ENCODE measurements around the gene ZYX. TPM values are rescaled to one million over a fixed set of nuclear protein-coding genes. Genes with fewer than 3 reads are reported as not detected.

The ZYX gene
- total RNA-seq, 1 donor from 2014 or later, result 320 TPM

DNA sequence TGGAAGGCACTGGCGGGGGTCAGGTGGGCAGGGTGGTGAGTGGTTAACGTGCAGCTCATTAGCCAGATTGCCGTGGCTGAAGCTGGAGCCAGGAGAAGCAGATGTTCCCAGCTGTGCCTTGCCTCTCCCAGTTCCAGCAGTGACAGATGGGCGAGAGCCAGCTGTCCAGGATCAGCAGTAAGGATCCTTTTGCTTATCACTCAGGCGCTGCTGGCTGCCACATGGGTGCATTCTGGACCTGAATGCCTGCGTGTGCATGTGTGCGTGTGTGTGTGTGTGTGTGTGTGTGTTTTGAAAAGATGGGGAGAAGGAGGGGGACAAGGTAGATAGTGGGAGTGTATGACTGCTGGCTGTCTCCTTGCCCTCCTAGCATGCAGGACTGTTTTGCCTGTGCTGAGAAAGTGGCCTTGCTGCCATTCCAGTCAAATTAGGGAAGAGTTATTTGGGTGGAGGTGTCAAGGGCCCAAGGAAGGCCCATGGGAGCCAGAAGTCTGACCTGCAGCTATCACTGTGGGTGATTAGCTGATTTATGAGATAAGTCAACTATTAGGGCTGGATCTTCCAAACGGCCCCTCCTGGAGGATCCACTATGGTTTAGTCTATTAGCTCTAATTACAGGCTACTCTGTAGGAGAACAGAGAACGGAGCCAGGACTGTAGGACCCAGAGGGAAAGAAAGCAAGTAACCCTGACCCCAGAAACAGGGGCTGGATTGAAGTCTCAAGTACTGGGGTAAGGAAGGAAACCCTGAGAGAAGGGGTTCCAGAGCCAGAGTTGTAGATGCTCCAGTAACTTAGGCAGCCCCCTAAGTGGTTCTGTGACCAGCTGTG lies 24.2 kb downstream of the ZYX start:
- intact Hi-C loops (cut with DNase I), result loop anchor here (2.0 kb wide), 1 partner anchor 13 kb away; no protein-coding TSS in a partner anchor
- Histone ChIP-seq H3K36me3 (no peaks in the 10 kb centered on the region), H3K27ac (no peak overlapping the region), H3K4me1 (peaks cover 0 to 15% of the 10 kb centered on the region in 2 donors), H3K27me3 (no peaks in the 10 kb centered on the region), H3K9me3 (no peaks in the 10 kb centered on the region), H3K4me3 (no peak overlapping the region)
- TF ChIP-seq, protein P1, sequence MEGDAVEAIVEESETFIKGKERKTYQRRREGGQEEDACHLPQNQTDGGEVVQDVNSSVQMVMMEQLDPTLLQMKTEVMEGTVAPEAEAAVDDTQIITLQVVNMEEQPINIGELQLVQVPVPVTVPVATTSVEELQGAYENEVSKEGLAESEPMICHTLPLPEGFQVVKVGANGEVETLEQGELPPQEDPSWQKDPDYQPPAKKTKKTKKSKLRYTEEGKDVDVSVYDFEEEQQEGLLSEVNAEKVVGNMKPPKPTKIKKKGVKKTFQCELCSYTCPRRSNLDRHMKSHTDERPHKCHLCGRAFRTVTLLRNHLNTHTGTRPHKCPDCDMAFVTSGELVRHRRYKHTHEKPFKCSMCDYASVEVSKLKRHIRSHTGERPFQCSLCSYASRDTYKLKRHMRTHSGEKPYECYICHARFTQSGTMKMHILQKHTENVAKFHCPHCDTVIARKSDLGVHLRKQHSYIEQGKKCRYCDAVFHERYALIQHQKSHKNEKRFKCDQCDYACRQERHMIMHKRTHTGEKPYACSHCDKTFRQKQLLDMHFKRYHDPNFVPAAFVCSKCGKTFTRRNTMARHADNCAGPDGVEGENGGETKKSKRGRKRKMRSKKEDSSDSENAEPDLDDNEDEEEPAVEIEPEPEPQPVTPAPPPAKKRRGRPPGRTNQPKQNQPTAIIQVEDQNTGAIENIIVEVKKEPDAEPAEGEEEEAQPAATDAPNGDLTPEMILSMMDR (IDR thresholded peaks at IDR 0.05), result no peak
- DNase-seq (ENCODE audit: low spot score in 2 of 2), result peak in 1 of 2 donors; percentile 44

DNA sequence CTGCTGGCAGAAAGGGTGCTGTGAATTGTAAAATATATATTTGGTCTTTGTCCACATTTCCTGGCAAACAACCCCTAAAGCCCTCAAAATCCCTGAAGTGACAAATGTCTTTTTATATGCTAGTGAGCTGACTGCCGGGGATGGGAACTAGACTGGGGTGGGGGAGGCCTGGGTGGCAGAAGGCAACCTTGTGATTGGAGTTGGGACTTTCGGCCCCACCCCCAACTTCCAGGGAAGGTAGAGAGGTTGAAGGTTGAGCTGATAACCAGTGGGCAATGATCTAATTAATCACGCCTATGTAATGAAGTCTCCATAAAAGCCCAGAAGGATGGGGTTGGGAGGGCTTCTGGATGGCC lies 24.8 kb downstream of the ZYX start:
- TF ChIP-seq, protein P1 (IDR thresholded peaks at IDR 0.05), result no peak
- no peak overlapping the region for H3K27ac ChIP-seq
- H3K4me3 ChIP-seq, result no peak overlapping the region
- no peaks in the 10 kb centered on the region for H3K36me3 ChIP-seq
- peak in 1 of 2 donors; percentile 35 for DNase-seq (ENCODE audit: low spot score in 2 of 2)
- H3K4me1 ChIP-seq, result peaks cover under 1 to 18% of the 10 kb centered on the region in 2 donors
- intact Hi-C loops (cut with DNase I), result loop anchor here (2.0 kb wide), 1 partner anchor 13 kb away; no protein-coding TSS in a partner anchor
- H3K27me3 ChIP-seq, result no peaks in the 10 kb centered on the region
- H3K9me3 ChIP-seq, result no peaks in the 10 kb centered on the region

DNA sequence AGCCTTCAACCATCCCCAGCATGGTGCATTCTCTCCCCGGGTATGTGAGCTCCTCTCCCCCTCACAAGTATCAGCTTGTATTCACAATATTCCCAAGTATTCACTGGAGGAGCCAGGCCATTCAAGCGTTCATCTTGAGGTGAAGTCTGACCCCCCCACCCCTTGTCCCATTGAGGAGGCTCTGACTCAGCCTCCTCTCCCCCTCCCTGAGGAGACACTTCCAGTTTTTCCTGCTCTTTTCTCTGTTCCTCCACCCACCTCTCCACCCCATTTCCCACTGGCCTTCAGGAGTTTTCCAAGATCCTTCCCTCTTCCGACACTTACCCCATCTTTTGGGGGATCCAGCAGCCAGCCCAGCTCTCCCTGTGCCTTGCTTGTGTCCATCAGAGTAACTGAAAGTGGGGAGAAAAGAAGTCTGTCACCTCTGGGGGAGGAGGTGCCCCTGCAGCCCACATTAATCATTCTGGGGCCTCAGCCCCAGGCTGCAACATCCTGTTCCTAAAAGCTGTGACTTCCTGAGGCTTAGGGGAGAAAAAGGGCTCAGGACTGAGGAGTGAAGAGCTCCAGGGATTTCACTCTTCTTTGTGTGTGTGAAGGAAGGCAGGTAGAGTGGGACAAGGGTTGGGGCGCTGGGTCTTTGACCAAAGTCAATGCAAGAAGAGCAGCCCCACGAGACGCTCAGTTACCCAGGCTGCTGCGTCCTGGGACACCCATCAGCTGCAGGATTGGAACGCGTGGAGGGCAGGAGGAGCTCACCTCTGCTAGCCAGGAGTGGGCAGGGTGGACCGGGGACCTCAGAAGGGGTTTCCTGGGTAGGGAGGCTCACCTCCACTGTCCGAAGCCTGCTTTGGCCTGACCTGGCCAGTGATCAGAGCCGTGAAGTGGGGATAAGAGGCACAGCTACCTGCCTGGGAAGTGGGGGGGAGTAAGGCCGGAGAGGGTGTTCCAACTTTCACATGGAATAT lies 26.4 kb downstream of the ZYX start:
- H3K4me1 ChIP-seq, result peaks cover 8 to 23% of the 10 kb centered on the region in 2 donors
- peak overlapping the region in 1 of 2 donors; percentile 35 for H3K4me3 ChIP-seq
- H3K9me3 ChIP-seq, result no peaks in the 10 kb centered on the region
- no peaks in the 10 kb centered on the region for H3K27me3 ChIP-seq
- TF ChIP-seq, protein P1 (IDR thresholded peaks at IDR 0.05), result no peak
- intact Hi-C loops (cut with DNase I), result loop anchor here (2.0 kb wide), 1 partner anchor 15 kb away; no protein-coding TSS in a partner anchor
- peak in 1 of 2 donors; percentile 50 for DNase-seq (ENCODE audit: low spot score in 2 of 2)
- no peaks in the 10 kb centered on the region for H3K36me3 ChIP-seq
- peak overlapping the region; percentile 32 to 49 for H3K27ac ChIP-seq

DNA sequence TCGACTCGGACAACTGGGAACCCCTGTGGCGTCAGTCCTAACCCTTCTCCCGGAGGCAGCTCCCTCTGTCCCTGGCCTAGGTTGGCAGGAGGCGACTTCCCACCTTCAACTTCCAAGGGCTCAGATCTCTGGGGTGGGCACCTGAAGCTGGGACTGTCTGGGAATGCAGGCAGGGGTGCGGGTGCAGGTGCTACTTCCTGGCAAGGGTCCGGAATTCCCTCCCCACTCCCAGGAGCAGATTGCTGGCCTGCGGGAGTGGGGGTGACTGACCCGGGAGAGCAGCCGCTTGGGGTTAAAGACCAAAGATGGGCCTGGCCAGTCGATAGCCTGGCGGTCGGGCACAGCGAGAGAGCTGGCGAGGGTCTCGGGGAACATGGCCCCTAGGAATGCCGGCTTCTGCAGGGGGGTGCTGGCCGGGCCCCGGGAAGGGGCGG lies 27.1 kb downstream of the ZYX start:
- Histone ChIP-seq H3K27me3 (no peaks in the 10 kb centered on the region), H3K9me3 (no peaks in the 10 kb centered on the region), H3K4me3 (peak overlapping the region in 1 of 2 donors; percentile 35), H3K27ac (peak overlapping the region in 1 of 2 donors; percentile 32), H3K4me1 (peaks cover 8 to 24% of the 10 kb centered on the region in 2 donors), H3K36me3 (no peaks in the 10 kb centered on the region)
- TF ChIP-seq, protein P1 (IDR thresholded peaks at IDR 0.05), result no peak
- DNase-seq (ENCODE audit: low spot score in 2 of 2), result peak in 1 of 2 donors; percentile 62
- intact Hi-C loops (cut with DNase I), result no loop called here

All from ascending aorta (tissue), 2 donors.